ENCODE data around the gene DAP.

- TF ChIP-seq CTCF (IDR thresholded peaks at IDR 0.05) (no peak), EP300 (IDR thresholded peaks at IDR 0.05) (no peak), POLR2A (IDR thresholded peaks at IDR 0.05; ENCODE audit: low read depth) (no peak)
These were observed 99.6 kb downstream of the DAP start for GRCh38 chr5:10661401-10661800.

Data from esophagus muscularis mucosa (tissue), 4 donors.